Kidney (tissue), 14 donors: ENCODE data around the gene TNS4. TPM values are rescaled to one million over a fixed set of nuclear protein-coding genes. Genes with fewer than 3 reads are reported as not detected.

Experiments
- DNase-seq, 5 donors: peaks; one replicate each; pipeline ENCODE4 v3.0.0-alpha.2; 2013 to 2020
- FAIRE-seq: peaks from 2 replicates; lab custom pipeline; 2012; peaks lifted over from hg19 to GRCh38; lab: Jason Lieb, UNC
- H3K27ac ChIP-seq, 2 donors: one replicate each; pipeline ENCODE4 v1.7.0; 2013; ENCODE audit warnings: low read depth in 2 of 2, low read length in 2 of 2, inconsistent platforms in 1 of 2
- H3K27me3 ChIP-seq: one replicate; pipeline ENCODE4 v1.7.1; 2013; ENCODE audit warnings: low read length, inconsistent platforms; ENCODE audit not compliant: control insufficient read depth, insufficient read depth
- H3K36me3 ChIP-seq, 3 donors: one replicate each; pipeline versions ENCODE4 v1.7.0 to v1.7.1; 2013; ENCODE audit warnings: low read length in 3 of 3, control low read depth in 1 of 3, inconsistent platforms in 1 of 3; ENCODE audit not compliant: insufficient read depth in 3 of 3, control insufficient read depth in 2 of 3
- H3K4me1 ChIP-seq, 3 donors: one replicate each; pipeline versions ENCODE4 v1.7.0 to v1.7.1; 2013; ENCODE audit warnings: low read length in 3 of 3, inconsistent platforms in 1 of 3, low read depth in 1 of 3; ENCODE audit not compliant: control insufficient read depth in 2 of 3, insufficient read depth in 2 of 3
- H3K4me3 ChIP-seq, 3 donors: one replicate each; pipeline versions ENCODE4 v1.7.0 to v1.8.1; 2013; ENCODE audit warnings: low read length in 3 of 3, control low read depth in 1 of 3, inconsistent platforms in 1 of 3
- H3K9ac ChIP-seq, 3 donors: one replicate each; pipeline versions ENCODE4 v1.7.0 to v1.7.1; 2013; ENCODE audit warnings: low read length in 3 of 3, control low read depth in 1 of 3, inconsistent platforms in 1 of 3
- H3K9me3 ChIP-seq, 3 donors: one replicate each; pipeline versions ENCODE4 v1.7.0 to v1.7.1; 2013; ENCODE audit warnings: low read length in 3 of 3, control low read depth in 1 of 3, inconsistent platforms in 1 of 3; ENCODE audit not compliant: control insufficient read depth in 2 of 3, insufficient read depth in 1 of 3
- intact Hi-C: fragments of 100-400 bp; cut with DNase I; formaldehyde crosslinking; loops from one replicate; pipeline ENCODE4 v1.11.1; 2022
- polyA plus RNA-seq: library from polyadenylated mRNA; stranded (reverse); fragments of 350-450 nt; fragmentation: Illumina TruSeq; extraction: RNeasy Lipid Tissue Mini Kit (QIAGEN cat#74804); gene quantifications from one replicate; pipeline ENCODE4 v1.2.3, GENCODE V29; 2014; ENCODE audit warnings: low read depth, low replicate concordance; ENCODE audit not compliant: insufficient read depth
- total RNA-seq: library from RNA; stranded (reverse); fragmentation: NEBNext Ultra II Directional; extraction: Animal tissue kit (Norgen Biotek cat#: 25700); gene quantifications from one replicate; pipeline ENCODE4 v1.2.1, GENCODE V29; 2021
- TF ChIP-seq, protein P1 (sequence below): IDR thresholded peaks from 3 replicates; pipeline ENCODE4 v1.5.1; 2012; ENCODE audit warnings: mild to moderate bottlenecking, moderate library complexity, borderline replicate concordance; ENCODE audit not compliant: insufficient read depth; ENCODE audit errors: extremely low read depth
- donor health status: control.
- donor health status: control.
- donor health status: control.
- donor health status: control.
- donor health status: control.
- donor health status: DM: yes; HTN: yes; CAD: no.
- donor health status: Normal renal cell carcinoma (clear cell type).

Gene TNS4
- total and polyA plus RNA-seq, 2 donors from 2014 or later: 0.31 to 2.2 TPM

DNA sequence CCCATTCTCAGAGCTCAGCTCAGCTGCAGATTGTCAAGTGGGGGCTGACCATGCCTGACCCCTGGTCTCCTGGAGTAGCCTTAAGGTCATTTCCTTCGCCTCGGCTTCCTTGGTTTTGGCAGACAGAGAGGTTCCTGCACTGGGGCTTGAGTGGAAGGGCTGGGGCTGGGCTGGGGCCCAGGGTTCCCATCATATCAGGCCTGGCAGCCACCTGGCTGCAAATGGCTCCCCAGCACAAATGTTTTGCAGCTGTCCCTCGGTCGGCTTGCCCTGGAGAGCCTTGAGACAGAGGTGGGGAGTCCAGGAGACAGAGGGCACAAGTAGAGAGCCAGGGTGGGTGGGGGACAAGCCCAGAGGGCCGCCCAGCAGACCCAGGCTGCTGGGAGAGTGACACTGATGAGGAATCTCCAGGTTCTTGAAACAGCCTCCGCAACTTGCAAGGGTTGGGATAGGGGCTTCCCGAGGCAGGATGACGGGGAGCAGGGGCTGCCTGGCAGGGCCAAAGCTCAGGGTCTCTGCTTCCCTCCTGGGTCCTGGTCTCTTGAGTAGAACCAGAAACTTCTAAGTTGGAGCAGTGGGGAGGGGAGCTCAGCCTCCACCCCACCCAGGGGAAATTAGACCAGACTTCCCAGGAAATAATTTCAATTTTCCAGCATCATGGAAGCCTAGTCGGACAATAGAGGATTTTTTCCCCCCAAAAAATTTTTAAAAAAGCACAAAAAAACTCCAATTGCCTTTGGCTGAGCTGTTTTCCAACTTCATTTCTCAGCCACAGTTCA is 38.9 kb downstream of the TNS4 start:
- TF ChIP-seq, protein P1, sequence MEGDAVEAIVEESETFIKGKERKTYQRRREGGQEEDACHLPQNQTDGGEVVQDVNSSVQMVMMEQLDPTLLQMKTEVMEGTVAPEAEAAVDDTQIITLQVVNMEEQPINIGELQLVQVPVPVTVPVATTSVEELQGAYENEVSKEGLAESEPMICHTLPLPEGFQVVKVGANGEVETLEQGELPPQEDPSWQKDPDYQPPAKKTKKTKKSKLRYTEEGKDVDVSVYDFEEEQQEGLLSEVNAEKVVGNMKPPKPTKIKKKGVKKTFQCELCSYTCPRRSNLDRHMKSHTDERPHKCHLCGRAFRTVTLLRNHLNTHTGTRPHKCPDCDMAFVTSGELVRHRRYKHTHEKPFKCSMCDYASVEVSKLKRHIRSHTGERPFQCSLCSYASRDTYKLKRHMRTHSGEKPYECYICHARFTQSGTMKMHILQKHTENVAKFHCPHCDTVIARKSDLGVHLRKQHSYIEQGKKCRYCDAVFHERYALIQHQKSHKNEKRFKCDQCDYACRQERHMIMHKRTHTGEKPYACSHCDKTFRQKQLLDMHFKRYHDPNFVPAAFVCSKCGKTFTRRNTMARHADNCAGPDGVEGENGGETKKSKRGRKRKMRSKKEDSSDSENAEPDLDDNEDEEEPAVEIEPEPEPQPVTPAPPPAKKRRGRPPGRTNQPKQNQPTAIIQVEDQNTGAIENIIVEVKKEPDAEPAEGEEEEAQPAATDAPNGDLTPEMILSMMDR: no peak
- peaks cover 11 to 34% (median 33%) of the 10 kb centered on the region in 3 donors for H3K4me1 ChIP-seq
- no peak overlapping the region for H3K4me3 ChIP-seq
- H3K36me3 ChIP-seq: no peaks in the 10 kb centered on the region
- peak overlapping the region in 1 of 3 donors; percentile 36 for H3K9ac ChIP-seq
- H3K27me3 ChIP-seq: no peaks in the 10 kb centered on the region
- intact Hi-C loops: no loop called here
- H3K27ac ChIP-seq: peak overlapping the region; percentile 49 to 61
- DNase-seq (peak in 1 of 5 donors; percentile 59), FAIRE-seq (no peak)
- no peaks in the 10 kb centered on the region for H3K9me3 ChIP-seq

GRCh38 chr17:40461732-40462342 is 39.6 kb downstream of the TNS4 start:
- Histone ChIP-seq H3K4me3 (no peak overlapping the region), H3K27ac (peak overlapping the region in 1 of 2 donors; percentile 61), H3K36me3 (peaks cover 0 to 7% (median 3%) of the 10 kb centered on the region in 3 donors), H3K4me1 (peaks cover 11 to 40% (median 40%) of the 10 kb centered on the region in 3 donors), H3K27me3 (no peaks in the 10 kb centered on the region), H3K9ac (no peak overlapping the region), H3K9me3 (no peaks in the 10 kb centered on the region)
- no peak for FAIRE-seq
- DNase-seq: peak in 4 of 5 donors; percentile 46 to 79 (median 66)
- TF ChIP-seq, protein P1: no peak
- intact Hi-C loops: no loop called here

DNA sequence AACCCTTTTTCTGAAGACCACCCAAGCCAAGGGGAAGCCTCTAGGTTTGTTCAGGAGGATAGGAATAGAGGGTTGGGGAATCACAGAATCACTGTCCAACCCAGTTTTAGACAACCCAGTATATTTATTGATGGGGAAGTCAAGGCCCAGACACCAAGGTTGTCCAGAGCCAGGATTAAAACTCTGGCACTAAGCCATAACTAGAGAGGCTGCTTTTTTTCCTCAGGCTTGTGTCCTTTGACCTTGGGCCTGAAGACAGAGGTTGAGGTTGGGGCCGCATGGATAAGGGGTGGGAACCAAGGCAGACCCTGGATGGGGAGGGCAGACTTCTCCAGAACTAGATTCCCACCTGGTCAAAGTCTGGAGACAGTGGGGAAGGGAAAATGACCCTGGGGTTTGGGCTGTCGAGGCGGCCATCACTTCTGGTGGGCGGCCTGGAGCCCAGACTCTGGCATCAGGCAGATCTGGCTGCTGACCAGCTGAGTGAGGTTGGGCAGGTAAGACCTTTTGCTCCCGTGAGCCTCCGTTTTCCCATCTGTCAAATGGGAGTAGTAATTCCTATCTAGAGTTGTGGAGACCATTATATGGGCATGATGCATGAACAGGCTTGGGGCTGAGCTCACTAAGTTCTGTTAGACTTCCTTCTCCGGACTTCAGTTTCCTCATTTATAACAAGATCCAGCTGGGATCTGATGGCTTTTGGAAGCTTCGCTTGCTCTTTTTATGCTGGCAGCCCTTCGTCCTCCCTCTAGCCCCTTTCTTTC is 40.3 kb downstream of the TNS4 start:
- Histone ChIP-seq H3K27me3 (no peaks in the 10 kb centered on the region), H3K9me3 (no peaks in the 10 kb centered on the region), H3K9ac (no peak overlapping the region), H3K36me3 (peaks cover 0 to 13% (median 8%) of the 10 kb centered on the region in 3 donors), H3K27ac (peak overlapping the region in 1 of 2 donors; percentile 1), H3K4me1 (peaks cover 11 to 46% (median 45%) of the 10 kb centered on the region in 3 donors), H3K4me3 (no peak overlapping the region)
- FAIRE-seq (no peak), DNase-seq (peak in 2 of 5 donors; percentile 74 to 90)
- intact Hi-C loops: no loop called here
- TF ChIP-seq, protein P1: no peak
